Measurements from ENCODE around the gene PLD2.

The PLD2 gene

GRCh38 chr17:4807605-4808377 lies 839 bp downstream of the PLD2 start:
- peak overlapping the region; percentile 69 for H3K4me3 ChIP-seq (ENCODE audit: low read length)
- no peak for DNase-seq (ENCODE audit: low read depth)
- TF ChIP-seq CTCF (conservative IDR thresholded peaks at IDR 0.05; ENCODE audit: low read length), result no peak

- DNase-seq (ENCODE audit: low read depth), result no peak
- H3K4me3 ChIP-seq (ENCODE audit: low read length), result no peak overlapping the region
- no peak for TF ChIP-seq CTCF (conservative IDR thresholded peaks at IDR 0.05; ENCODE audit: low read length)
Measured at GRCh38 chr17:4808378-4808767, 1.4 kb downstream of the PLD2 start.

- DNase-seq (ENCODE audit: low read depth), result no peak
- TF ChIP-seq CTCF (conservative IDR thresholded peaks at IDR 0.05; ENCODE audit: low read length), result no peak
- H3K4me3 ChIP-seq (ENCODE audit: low read length), result no peak overlapping the region
Measured at GRCh38 chr17:4810696-4811290, 3.8 kb downstream of the PLD2 start.

- DNase-seq (ENCODE audit: low read depth), result no peak
- no peak overlapping the region for H3K4me3 ChIP-seq (ENCODE audit: low read length)
- TF ChIP-seq CTCF (conservative IDR thresholded peaks at IDR 0.05; ENCODE audit: low read length), result no peak
Measured at GRCh38 chr17:4811471-4811870, 4.5 kb downstream of the PLD2 start.

- no peak overlapping the region for H3K4me3 ChIP-seq (ENCODE audit: low read length)
- TF ChIP-seq CTCF (conservative IDR thresholded peaks at IDR 0.05; ENCODE audit: low read length), result no peak
- DNase-seq (ENCODE audit: low read depth), result no peak
Measured at GRCh38 chr17:4812690-4813089, 5.7 kb downstream of the PLD2 start.

DNA sequence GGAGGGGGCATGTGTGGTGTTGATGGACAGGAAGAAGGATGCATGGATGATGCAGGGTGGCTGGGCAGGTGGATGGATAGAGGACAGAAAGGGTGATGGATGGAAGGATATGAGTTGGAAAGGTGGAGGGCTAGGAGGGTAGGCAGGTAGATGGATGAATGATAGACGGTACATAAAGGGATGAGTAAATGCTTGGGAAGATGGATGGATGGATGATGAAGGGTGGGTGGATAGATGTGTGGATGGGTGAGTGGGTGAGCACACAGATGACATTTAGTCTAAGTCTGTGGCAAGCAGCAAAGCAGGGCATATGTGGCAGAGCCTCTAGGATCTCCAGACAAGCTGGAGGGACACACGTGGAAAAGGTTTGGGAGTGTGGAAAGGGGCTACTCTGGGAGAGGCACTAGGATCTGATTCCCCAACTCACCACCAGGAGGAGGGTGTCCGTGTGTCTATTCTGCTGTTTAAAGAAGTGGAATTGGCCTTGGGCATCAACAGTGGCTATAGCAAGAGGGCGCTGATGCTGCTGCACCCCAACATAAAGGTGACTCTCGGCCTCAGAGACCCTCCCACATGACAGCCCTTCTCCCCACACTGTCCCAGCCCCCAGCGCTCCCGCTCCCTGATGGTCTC lies 8.2 kb downstream of the PLD2 start:
- TF ChIP-seq CTCF (conservative IDR thresholded peaks at IDR 0.05; ENCODE audit: low read length), result peak; percentile 35
- no peak overlapping the region for H3K4me3 ChIP-seq (ENCODE audit: low read length)
- DNase-seq (ENCODE audit: low read depth), result no peak

DNA sequence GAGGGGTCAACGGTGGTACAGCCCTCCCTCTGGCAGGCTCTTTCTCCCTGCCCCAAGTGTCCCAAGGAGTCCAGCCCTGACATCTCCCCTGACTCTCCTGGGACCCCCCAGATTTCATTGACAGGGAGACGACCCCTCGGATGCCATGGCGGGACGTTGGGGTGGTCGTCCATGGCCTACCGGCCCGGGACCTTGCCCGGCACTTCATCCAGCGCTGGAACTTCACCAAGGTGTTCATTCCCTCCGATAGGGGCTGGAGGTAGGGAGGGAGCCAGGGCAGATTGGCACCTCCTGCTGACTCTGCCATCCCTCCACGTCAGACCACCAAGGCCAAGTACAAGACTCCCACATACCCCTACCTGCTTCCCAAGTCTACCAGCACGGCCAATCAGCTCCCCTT lies 9.9 kb downstream of the PLD2 start:
- no peak for TF ChIP-seq CTCF (conservative IDR thresholded peaks at IDR 0.05; ENCODE audit: low read length)
- DNase-seq (ENCODE audit: low read depth), result no peak
- no peak overlapping the region for H3K4me3 ChIP-seq (ENCODE audit: low read length)

Data from AG10803 (cell line).